HepG2 (cell line): ENCODE results near the gene ACAT2. TPM values are rescaled to one million over a fixed set of nuclear protein-coding genes. Genes with fewer than 3 reads are reported as not detected.

Experiments
- AHR ChIP-seq: IDR thresholded peaks from 2 replicates; pipeline ENCODE4 v1.6.1; 2018; ENCODE audit warnings: missing genetic modification reagents, missing compliant biosample characterization
- CBX5 ChIP-seq: sonication (generic); formaldehyde crosslinking; IDR thresholded peaks from 2 replicates; pipeline ENCODE4 v1.4.0; 2020; ENCODE audit warnings: missing genetic modification reagents, borderline replicate concordance
- HIVEP1 ChIP-seq: sonication (generic); formaldehyde crosslinking; IDR thresholded peaks from 2 replicates; pipeline ENCODE4 v1.4.0; 2020; ENCODE audit warnings: mild to moderate bottlenecking, missing genetic modification reagents
- MAZ ChIP-seq, 2 experiments: sonication (generic) in 1 of 2; formaldehyde crosslinking in 1 of 2; IDR thresholded peaks; 2 replicates each; pipeline versions ENCODE4 v1.5.0 to v1.6.1; 2012 to 2020; ENCODE audit warnings: low read depth in 2 of 2, mild to moderate bottlenecking in 2 of 2, borderline replicate concordance in 1 of 2, improper control_type of control experiment in 1 of 2, low read length in 1 of 2, missing genetic modification reagents in 1 of 2, moderate library complexity in 1 of 2
- NFYB ChIP-seq: sonication (generic); formaldehyde crosslinking; IDR thresholded peaks from 2 replicates; pipeline ENCODE4 v1.4.0; 2020; ENCODE audit warnings: missing genetic modification reagents
- RFXAP ChIP-seq: sonication (generic); formaldehyde crosslinking; IDR thresholded peaks from 2 replicates; pipeline ENCODE4 v1.4.0; 2020; ENCODE audit warnings: missing genetic modification reagents, borderline replicate concordance
- SIN3A ChIP-seq: IDR thresholded peaks from 2 replicates; pipeline ENCODE4 v1.6.1; 2011; ENCODE audit warnings: low read depth, mild to moderate bottlenecking, control low read depth, low read length, borderline replicate concordance
- TAF15 ChIP-seq: fragments of 200-400 bp; formaldehyde crosslinking; IDR thresholded peaks from one replicate; pipeline ENCODE4 v1.6.1; 2018; ENCODE audit warnings: mild to moderate bottlenecking, low read depth, low read length; ENCODE audit not compliant: poor library complexity, severe bottlenecking
- ZFP36L2 ChIP-seq: sonication (generic); formaldehyde crosslinking; IDR thresholded peaks from 2 replicates; pipeline ENCODE4 v1.4.0; 2020; ENCODE audit warnings: missing genetic modification reagents
- ZNF768 ChIP-seq: sonication (generic); formaldehyde crosslinking; IDR thresholded peaks from 2 replicates; pipeline ENCODE4 v1.4.0; 2020; ENCODE audit warnings: missing genetic modification reagents
- ZNF781 ChIP-seq: sonication (generic); formaldehyde crosslinking; IDR thresholded peaks from 2 replicates; pipeline ENCODE4 v1.5.1; 2020; ENCODE audit warnings: borderline replicate concordance, mild to moderate bottlenecking, missing genetic modification reagents; ENCODE audit errors: not compliant biosample characterization
- polyA plus RNA-seq, 8 experiments: library from polyadenylated mRNA; depleted of rRNA in 3 of 8; stranded (reverse) in 7 of 8; unstranded in 1 of 8; fragments of >200 nt; fragmentation: Illumina TruSeq in 4 of 8; extraction: Trizol in 4 of 8; gene quantifications; 2 replicates each; pipeline versions ENCODE4 v1.2.1 to v1.2.3, GENCODE V29; 2011 to 2016; ENCODE audit warnings: low read depth in 4 of 8, missing spikeins in 1 of 8, mixed read lengths in 1 of 8; ENCODE audit not compliant: insufficient read depth in 1 of 8
- total RNA-seq, 5 experiments: library from RNA; depleted of rRNA; stranded (reverse); fragments of >200 nt; fragmentation: Illumina TruSeq; extraction: Trizol; gene quantifications; 2 replicates each; pipeline ENCODE4 v1.2.3, GENCODE V29; 2016; ENCODE audit warnings: low read depth in 1 of 5
- TF ChIP-seq, protein P1 (sequence below): sonication (generic); formaldehyde crosslinking; IDR thresholded peaks from 2 replicates; pipeline ENCODE4 v1.4.0; 2020; ENCODE audit warnings: missing genetic modification reagents, borderline replicate concordance
- TF ChIP-seq, protein P2 (sequence below): sonication (generic); formaldehyde crosslinking; IDR thresholded peaks from 2 replicates; pipeline ENCODE4 v1.5.1; 2020; ENCODE audit warnings: missing genetic modification reagents, mild to moderate bottlenecking, borderline replicate concordance
- TF ChIP-seq, protein P3 (sequence below): IDR thresholded peaks from 2 replicates; pipeline ENCODE4 v1.6.1; 2018; ENCODE audit warnings: missing genetic modification reagents, mild to moderate bottlenecking, missing compliant biosample characterization
- TF ChIP-seq, protein P4 (sequence below): sonication (generic); formaldehyde crosslinking; IDR thresholded peaks from 2 replicates; pipeline ENCODE4 v1.5.0; 2020; ENCODE audit warnings: mild to moderate bottlenecking, missing genetic modification reagents

The ACAT2 gene
- total and polyA plus RNA-seq, 2 of the 13 experiments (the other 11 are each of a cell fraction or from before 2014, with no cell fraction given), result 121 to 534 TPM

DNA sequence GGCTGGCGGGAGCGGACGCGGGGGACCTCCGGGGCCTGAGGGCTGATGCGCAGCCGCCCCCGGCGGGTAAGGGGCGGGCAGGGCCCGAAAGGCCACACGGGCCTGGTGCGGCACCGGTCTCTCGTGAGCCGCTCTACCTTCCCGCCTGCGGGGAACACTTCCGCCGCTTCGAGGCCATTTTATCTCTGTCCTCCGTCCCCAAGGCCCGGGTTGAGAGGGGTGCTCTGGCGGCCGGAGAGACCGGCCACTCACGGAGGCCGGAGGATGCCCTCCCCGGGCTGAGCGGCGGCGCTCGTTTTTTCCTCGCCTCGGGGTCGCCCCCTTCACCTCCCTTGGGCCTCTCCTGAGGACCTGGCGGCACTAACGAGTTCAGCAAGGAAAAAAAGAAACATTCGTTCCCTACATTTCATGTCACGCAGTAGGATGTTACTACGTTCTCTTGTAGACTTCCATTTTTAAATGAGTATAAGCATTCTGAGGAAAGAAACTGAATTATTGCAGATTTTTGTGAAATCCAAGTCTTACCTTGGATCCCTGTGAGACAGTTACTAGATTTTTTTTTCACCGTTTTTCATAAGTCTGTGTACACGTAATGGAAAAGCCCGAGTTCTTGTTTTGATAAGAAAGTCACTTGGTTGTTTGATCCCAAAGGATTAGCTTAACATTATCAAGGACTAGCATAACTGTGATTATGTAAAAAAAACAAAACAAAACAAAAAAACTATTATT, 34.0 kb upstream of the ACAT2 start (continued):
- TF ChIP-seq MAZ (IDR thresholded peaks at IDR 0.05; ENCODE audit: borderline replicate concordance, low read depth, low read length) (no peak), MAZ (CRISPR knock-in tag; IDR thresholded peaks at IDR 0.05; ENCODE audit: low read depth) (no peak), HIVEP1 (0 out of 2 replicates have a peak, but pooled peaks have one; percentile 40), ZFP36L2 (CRISPR knock-in tag) (0 out of 2 replicates have a peak, but pooled peaks have one; percentile 39), SIN3A (peak; percentile 70; the same call in 1 of the 2 replicates), NFYB (no peak), TAF15 (peak; percentile 78), AHR (CRISPR knock-in tag) (0 out of 2 replicates have a peak, but pooled peaks have one; percentile 32), RFXAP (0 out of 2 replicates have a peak, but pooled peaks have one; percentile 35), ZNF781 (peak; percentile 51), CBX5 (peak; percentile 15; the same call in 1 of the 2 replicates), ZNF768 (CRISPR knock-in tag) (peak; percentile 54; the same call in 1 of the 2 replicates)
- TF ChIP-seq, protein P1, sequence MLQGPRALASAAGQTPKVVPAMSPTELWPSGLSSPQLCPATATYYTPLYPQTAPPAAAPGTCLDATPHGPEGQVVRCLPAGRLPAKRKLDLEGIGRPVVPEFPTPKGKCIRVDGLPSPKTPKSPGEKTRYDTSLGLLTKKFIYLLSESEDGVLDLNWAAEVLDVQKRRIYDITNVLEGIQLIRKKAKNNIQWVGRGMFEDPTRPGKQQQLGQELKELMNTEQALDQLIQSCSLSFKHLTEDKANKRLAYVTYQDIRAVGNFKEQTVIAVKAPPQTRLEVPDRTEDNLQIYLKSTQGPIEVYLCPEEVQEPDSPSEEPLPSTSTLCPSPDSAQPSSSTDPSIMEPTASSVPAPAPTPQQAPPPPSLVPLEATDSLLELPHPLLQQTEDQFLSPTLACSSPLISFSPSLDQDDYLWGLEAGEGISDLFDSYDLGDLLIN (CRISPR knock-in tag), result peak; percentile 61; the same call in 1 of the 2 replicates
- TF ChIP-seq, protein P2, sequence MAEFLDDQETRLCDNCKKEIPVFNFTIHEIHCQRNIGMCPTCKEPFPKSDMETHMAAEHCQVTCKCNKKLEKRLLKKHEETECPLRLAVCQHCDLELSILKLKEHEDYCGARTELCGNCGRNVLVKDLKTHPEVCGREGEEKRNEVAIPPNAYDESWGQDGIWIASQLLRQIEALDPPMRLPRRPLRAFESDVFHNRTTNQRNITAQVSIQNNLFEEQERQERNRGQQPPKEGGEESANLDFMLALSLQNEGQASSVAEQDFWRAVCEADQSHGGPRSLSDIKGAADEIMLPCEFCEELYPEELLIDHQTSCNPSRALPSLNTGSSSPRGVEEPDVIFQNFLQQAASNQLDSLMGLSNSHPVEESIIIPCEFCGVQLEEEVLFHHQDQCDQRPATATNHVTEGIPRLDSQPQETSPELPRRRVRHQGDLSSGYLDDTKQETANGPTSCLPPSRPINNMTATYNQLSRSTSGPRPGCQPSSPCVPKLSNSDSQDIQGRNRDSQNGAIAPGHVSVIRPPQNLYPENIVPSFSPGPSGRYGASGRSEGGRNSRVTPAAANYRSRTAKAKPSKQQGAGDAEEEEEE (CRISPR knock-in tag), result peak; percentile 28; the same call in 1 of the 2 replicates
- TF ChIP-seq, protein P3, sequence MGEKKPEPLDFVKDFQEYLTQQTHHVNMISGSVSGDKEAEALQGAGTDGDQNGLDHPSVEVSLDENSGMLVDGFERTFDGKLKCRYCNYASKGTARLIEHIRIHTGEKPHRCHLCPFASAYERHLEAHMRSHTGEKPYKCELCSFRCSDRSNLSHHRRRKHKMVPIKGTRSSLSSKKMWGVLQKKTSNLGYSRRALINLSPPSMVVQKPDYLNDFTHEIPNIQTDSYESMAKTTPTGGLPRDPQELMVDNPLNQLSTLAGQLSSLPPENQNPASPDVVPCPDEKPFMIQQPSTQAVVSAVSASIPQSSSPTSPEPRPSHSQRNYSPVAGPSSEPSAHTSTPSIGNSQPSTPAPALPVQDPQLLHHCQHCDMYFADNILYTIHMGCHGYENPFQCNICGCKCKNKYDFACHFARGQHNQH (CRISPR knock-in tag), result no peak
- TF ChIP-seq, protein P4, sequence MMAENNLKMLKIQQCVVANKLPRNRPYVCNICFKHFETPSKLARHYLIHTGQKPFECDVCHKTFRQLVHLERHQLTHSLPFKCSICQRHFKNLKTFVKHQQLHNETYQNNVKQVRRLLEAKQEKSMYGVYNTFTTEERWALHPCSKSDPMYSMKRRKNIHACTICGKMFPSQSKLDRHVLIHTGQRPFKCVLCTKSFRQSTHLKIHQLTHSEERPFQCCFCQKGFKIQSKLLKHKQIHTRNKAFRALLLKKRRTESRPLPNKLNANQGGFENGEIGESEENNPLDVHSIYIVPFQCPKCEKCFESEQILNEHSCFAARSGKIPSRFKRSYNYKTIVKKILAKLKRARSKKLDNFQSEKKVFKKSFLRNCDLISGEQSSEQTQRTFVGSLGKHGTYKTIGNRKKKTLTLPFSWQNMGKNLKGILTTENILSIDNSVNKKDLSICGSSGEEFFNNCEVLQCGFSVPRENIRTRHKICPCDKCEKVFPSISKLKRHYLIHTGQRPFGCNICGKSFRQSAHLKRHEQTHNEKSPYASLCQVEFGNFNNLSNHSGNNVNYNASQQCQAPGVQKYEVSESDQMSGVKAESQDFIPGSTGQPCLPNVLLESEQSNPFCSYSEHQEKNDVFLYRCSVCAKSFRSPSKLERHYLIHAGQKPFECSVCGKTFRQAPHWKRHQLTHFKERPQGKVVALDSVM (CRISPR knock-in tag), result peak; percentile 56
